Naive thymus-derived CD8-positive, alpha-beta T cell (primary cell): ENCODE data around the gene MDC1. TPM values are rescaled to one million over a fixed set of nuclear protein-coding genes. Genes with fewer than 3 reads are reported as not detected.
"Not testable (repeated sequence)": the region's sequence is repeated elsewhere in the genome, so short reads cannot be mapped to it uniquely, and the experiment has no call there.

ENCODE experiments used
- ATAC-seq, 2 donors: fragments of 150-1000 bp; cut with Tn5 transposase in 1 of 2; sonication (Bioruptor Pico), chemical (Tn5 transposase) in 1 of 2; 1 replicate in 1 of 2; 2 replicates in 1 of 2; pipeline ENCODE4 v1.10.0; 2021; ENCODE audit warnings: mild to moderate bottlenecking in 2 of 2, moderate library complexity in 2 of 2
- POLR2A ChIA-PET: fragments of 350-600 bp; sonication (Branson Sonifier 250); formaldehyde crosslinking; loops from one replicate; lab custom pipeline; 2021; ENCODE audit warnings: antibody characterized with exemption; lab: Charles Lee
- DNase-seq, 10 donors: peaks; one replicate each; pipeline versions ENCODE4 v3.0.0 to v3.0.0-alpha.2; 2020 to 2022
- H3K27ac Mint-ChIP-seq, 10 donors: one replicate each; pipeline ENCODE4 v1.8.0; 2020 to 2022; ENCODE audit warnings: mild to moderate bottlenecking in 10 of 10, mixed read lengths in 10 of 10, moderate library complexity in 4 of 10, inconsistent platforms in 1 of 10
- H3K27me3 Mint-ChIP-seq, 5 donors: one replicate each; pipeline ENCODE4 v1.8.0; 2021 to 2022; ENCODE audit warnings: mixed read lengths in 5 of 5
- H3K36me3 Mint-ChIP-seq, 3 donors: one replicate each; pipeline ENCODE4 v1.8.0; 2020 to 2022; ENCODE audit warnings: mixed read lengths in 3 of 3, mild to moderate bottlenecking in 2 of 3, inconsistent platforms in 1 of 3
- H3K4me1 Mint-ChIP-seq, 4 donors: one replicate each; pipeline ENCODE4 v1.8.0; 2021 to 2022; ENCODE audit warnings: mixed read lengths in 4 of 4
- H3K4me3 Mint-ChIP-seq, 10 donors: one replicate each; pipeline ENCODE4 v1.8.0; 2020 to 2022; ENCODE audit warnings: mild to moderate bottlenecking in 10 of 10, mixed read lengths in 10 of 10, moderate library complexity in 6 of 10, inconsistent platforms in 1 of 10
- H3K9me3 Mint-ChIP-seq, 9 donors: one replicate each; pipeline ENCODE4 v1.8.0; 2020 to 2022; ENCODE audit warnings: mixed read lengths in 9 of 9, mild to moderate bottlenecking in 3 of 9, inconsistent platforms in 1 of 9, moderate library complexity in 1 of 9
- polyA plus RNA-seq, 3 donors: library from polyadenylated mRNA; unstranded; fragments of 300-500 nt; fragmentation: Illumina TruSeq; gene quantifications; one replicate each; pipeline ENCODE4 v1.2.3, GENCODE V29; 2021
- total RNA-seq, 8 experiments: library from RNA in 2 of 8; stranded (reverse) in 2 of 8; gene quantifications; one replicate each; pipeline ENCODE4 v1.2.3 and lab custom pipeline; 2021 to 2026

MDC1 gene
- total and polyA plus RNA-seq, 5 experiments from 2014 or later = 1.3 to 54.9 (median 6.3) TPM

DNA sequence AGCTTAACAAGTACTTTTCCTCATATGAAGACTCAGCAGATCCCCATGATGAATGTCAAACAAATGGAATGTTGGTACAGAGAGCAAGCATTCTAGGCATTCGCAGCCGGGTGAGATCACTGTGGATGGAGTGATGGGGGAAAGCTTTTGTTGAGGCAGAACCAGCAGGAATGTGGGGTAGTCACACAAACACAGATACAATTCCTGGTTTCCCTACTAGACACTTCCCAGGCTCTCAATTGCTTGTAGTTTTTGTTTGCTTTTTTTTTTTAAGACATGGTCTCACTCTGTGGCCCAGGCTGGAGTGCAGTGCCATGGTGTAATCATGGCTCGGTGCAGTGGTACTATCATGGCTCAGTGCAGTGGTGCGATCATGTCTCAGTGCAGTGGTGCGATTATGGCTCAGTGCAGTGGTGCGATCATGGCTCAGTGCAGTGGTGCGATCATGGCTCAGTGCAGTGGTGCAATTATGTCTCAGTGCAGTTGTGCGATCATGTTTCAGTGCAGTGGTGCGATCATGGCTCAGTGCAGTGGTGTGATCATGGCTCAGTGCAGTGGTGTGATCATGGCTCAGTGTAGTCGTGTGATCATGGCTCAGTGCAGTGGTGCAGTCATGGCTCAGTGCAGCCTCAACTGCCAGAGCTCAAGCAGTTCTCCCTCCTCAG lies 42.6 kb upstream of the MDC1 start:
- DNase-seq (no peak), ATAC-seq (no peak)
- Mint-ChIP-seq H3K4me3 (no peak overlapping the region), H3K36me3 (no peaks in the 10 kb centered on the region), H3K27me3 (no peaks in the 10 kb centered on the region), H3K9me3 (peaks cover 0 to 3% (median 0%) of the 10 kb centered on the region in 9 donors), H3K4me1 (peaks cover 17 to 26% (median 21%) of the 10 kb centered on the region in 4 donors), H3K27ac (peak overlapping the region in 1 of 10 donors; percentile 80)
- POLR2A ChIA-PET = interaction anchor here (0.6 to 1.1 kb wide), 3 partner anchors 32 to 243 kb away, joined by 3 to 6 read pairs (median 3); no protein-coding TSS in a partner anchor

DNA sequence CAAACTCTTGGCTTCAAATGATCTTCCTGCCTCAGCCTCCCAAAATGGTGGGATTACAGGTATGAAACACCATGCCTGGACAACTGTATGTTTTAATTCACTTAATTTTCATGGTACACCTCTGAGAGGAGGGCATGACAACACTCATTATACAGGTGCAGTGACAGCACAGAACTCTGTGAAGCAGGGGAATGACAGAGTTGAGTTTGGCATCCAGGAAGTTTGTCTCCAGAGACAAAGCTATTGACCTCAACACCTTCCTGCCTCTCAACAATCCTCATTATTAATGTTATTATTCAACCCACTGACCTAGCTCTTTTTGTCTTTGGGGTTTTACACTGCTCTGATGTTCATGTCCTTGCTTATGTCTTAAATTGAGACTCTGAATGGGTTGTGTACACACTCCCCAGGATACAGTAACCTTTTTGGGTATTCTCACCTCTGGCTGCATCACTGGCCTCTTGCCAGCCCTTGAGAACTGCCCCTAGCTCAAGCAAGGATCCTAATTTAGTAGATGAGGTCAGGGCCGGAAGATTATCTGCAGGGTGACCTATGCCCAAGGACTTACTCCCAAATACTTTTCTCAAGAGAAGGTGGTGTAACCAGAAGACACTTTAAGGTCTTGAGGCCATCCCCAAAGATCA lies 40.3 kb upstream of the MDC1 start:
- Mint-ChIP-seq H3K36me3 (no peaks in the 10 kb centered on the region), H3K4me3 (no peak overlapping the region), H3K4me1 (peaks cover 3 to 11% (median 6%) of the 10 kb centered on the region in 4 donors), H3K27me3 (no peaks in the 10 kb centered on the region), H3K9me3 (peaks cover 0 to 3% (median 0%) of the 10 kb centered on the region in 9 donors), H3K27ac (no peak overlapping the region)
- POLR2A ChIA-PET = interaction anchor here (0.7 kb wide), 1 partner anchor 19 kb away, joined by 4 read pairs; no protein-coding TSS in a partner anchor
- DNase-seq (no peak), ATAC-seq (no peak)

DNA sequence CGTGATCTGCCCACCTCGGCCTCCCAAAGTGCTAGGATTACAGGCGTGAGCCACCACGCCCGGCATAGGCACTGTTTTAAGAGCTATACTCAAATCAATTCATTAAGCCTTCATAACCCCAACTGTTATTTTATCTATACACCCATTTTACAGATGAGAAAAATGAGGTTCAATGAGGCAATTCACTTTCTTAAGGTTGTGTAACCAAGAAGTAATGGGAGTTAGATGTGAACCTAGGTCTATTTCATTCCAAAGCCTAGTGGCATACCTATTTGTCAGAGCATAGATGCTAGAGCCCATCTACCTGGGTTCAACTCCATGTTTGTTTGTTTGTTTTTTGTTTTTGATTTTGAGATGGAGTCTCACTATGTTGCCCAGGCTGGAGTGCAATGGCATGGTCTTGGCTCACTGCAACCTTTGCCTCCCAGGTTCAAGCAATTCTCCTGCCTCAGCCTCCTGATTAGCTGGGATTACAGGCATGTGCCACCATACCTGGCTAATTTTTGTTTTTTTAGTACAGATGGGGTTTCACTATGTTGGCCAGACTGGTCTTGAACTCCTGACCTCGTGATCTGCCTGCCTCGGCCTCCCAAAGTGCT lies 39.4 kb upstream of the MDC1 start:
- H3K4me3 Mint-ChIP-seq, DNase-seq, H3K27me3 Mint-ChIP-seq, H3K36me3 Mint-ChIP-seq, H3K4me1 Mint-ChIP-seq, H3K27ac Mint-ChIP-seq, ATAC-seq, H3K9me3 Mint-ChIP-seq: not testable (repeated sequence)
- POLR2A ChIA-PET = interaction anchor here (0.7 kb wide), 1 partner anchor 18 kb away, joined by 4 read pairs; no protein-coding TSS in a partner anchor

DNA sequence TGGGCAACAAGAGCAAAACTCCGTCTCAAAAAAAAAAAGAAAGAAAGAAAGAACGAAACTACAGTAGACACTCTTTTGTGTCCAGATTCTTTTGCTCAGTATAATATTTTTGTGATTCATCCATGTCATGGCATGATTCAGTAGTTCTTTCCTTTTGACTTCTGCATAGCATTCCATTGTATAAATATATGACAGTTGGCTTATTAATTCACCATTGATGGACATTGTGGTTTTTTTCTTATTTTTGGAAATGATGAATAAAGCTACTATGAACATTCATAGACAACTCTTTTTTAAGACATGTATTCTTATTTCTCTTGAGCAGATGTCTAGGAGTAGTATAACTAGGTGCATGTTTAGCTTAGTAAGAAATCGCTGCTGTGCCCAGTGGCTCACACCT lies 37.5 kb upstream of the MDC1 start:
- POLR2A ChIA-PET = interaction anchor here (0.5 kb wide), 1 partner anchor 298 kb away, joined by 3 read pairs; no protein-coding TSS in a partner anchor

DNA sequence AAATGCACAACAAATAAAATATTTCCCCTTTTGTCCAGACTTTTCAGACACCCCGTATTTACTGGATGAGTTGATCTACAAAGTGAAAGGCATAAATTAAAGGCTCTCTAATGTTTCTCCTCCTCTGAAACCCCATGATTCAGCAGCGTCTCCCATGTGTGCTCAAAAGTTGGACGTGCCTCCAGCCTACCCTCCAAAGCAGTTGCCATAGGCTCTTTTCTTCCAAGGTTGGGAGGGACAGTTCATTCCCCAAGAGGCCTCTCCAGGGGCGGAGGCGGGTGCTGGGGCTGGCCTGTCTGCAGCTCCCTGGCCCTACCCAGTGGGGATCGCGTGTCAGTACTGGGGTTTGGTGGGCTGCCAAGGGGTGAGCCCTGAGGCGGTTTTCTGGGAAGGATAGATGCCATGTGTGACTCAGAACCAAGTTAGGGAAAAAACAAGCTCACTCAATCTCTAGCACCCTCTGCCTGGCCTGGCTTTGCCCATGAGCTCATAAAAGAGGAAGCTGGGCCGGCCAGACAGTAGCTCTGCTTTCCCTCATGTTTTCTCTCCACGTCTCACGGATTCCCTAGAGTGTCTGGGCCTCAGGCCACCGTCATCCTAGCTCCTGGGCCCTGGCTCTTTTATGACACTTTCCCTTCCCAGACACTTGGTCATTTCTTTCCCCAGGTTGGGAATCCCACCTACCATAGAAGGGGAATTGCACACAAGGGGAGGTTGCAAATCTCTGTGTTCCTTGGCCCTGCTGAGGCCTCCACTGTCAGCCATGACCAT lies 35.3 kb upstream of the MDC1 start:
- Mint-ChIP-seq H3K9me3 (no peaks in the 10 kb centered on the region), H3K4me1 (peaks cover 9 to 13% (median 10%) of the 10 kb centered on the region in 4 donors), H3K4me3 (no peak overlapping the region), H3K36me3 (no peaks in the 10 kb centered on the region), H3K27ac (no peak overlapping the region), H3K27me3 (no peaks in the 10 kb centered on the region)
- POLR2A ChIA-PET = interaction anchor here (1.1 kb wide), 1 partner anchor 15 kb away, joined by 3 read pairs; no protein-coding TSS in a partner anchor
- ATAC-seq (no peak), DNase-seq (no peak)

More for the DNA sequence above, 37.5 kb upstream of the MDC1 start:
- Mint-ChIP-seq H3K4me3 (no peak overlapping the region), H3K4me1 (peaks cover 3 to 8% (median 8%) of the 10 kb centered on the region in 4 donors), H3K27ac (no peak overlapping the region), H3K36me3 (no peaks in the 10 kb centered on the region), H3K9me3 (no peaks in the 10 kb centered on the region), H3K27me3 (no peaks in the 10 kb centered on the region)
- ATAC-seq (no peak), DNase-seq (no peak)

DNA sequence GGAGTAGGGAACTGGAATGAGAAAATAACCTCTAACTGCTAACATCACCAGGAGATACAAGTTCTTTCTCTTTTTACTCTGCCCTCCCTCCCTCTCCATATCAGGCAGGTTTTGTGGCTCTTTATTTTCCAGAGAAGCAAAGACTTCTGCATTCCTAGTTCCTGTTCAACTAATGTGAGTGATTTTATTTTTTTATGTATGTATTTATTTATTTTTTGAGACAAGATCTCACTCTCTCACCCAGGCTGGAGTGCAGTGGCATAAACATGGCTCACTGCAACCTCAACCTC lies 33.2 kb upstream of the MDC1 start:
- POLR2A ChIA-PET = no interaction called here
- Mint-ChIP-seq H3K27me3 (no peaks in the 10 kb centered on the region), H3K36me3 (no peaks in the 10 kb centered on the region), H3K27ac (no peak overlapping the region), H3K4me3 (no peak overlapping the region), H3K9me3 (no peaks in the 10 kb centered on the region), H3K4me1 (peaks cover 10 to 13% (median 11%) of the 10 kb centered on the region in 4 donors)
- DNase-seq (no peak), ATAC-seq (no peak)

DNA sequence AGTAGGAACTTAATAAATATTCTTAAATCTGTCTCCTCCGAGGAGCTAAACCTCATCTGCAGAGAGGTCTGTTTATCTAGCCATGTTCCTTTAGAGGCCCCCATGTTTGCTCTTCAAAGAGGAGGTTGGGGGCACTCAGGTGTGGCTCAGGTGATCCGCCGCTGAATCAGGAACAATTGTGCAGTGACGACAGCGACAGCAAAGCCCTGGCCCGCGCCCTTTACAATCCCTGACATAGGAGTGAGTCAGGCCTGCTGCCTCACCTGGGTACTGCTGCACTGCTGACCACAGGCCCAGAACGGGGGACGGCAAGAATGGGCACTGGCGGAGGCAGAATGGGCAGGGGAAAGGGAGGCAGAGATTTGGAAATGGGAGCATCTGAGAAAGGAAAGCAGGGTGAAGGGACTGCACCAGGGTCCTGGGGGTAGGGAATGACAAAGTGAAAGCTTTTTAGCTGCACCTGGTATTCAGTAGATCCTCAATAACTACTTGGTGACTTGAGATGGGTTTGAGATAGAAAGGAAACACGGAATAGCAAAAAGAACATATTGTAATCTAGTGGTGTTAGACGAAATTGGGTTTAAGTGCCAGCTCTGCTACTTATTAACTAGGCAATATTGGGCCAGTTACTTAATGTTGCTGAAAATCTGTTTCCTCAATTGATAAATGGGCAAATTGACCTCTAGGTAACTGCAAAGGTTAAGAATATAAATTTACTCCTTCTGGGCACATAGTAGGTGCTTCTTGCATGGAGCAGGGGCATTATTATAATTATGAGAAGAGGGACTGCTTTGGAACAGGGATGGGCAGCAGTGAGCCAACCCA lies 32.7 kb upstream of the MDC1 start:
- Mint-ChIP-seq H3K4me1 (peaks cover 14 to 18% (median 15%) of the 10 kb centered on the region in 4 donors), H3K27ac (peak overlapping the region in 3 of 10 donors; percentile 48 to 71 (median 51)), H3K36me3 (no peaks in the 10 kb centered on the region), H3K9me3 (no peaks in the 10 kb centered on the region), H3K27me3 (no peaks in the 10 kb centered on the region), H3K4me3 (no peak overlapping the region)
- POLR2A ChIA-PET = no interaction called here
- DNase-seq (no peak), ATAC-seq (no peak)

DNA sequence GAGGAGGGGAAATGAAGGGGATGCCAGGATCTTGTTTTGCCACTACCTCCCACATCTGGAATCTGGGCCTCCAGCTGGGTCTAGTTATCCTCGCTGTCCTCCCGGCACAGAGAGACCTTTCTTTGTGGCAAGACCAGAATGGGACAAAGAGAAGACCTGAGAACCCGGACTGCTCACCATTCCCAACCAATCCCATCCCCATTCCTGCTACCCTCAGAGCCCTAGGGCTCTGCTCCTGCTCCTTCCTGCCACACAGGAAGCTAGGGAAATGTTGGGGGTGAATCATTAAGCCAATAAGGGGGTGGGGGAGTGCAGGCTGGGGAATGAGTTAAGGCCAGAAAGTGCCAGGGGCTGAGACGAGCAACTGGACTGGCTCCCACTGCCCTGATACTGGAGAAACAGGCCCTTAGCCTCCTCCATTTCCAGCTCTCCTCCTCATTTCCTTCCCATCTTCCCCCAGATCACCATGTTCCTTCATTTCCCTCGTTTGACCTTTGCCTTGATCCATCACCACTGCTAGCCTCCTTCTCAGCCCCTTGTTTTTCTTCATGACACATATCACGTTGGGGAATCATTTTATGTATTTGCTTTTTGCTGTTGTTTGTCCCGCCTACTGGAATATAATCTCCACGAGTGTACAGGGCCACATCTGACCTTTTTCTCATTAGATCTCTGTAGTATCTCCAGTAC lies 31.9 kb upstream of the MDC1 start:
- Mint-ChIP-seq H3K27ac (peak overlapping the region in 3 of 10 donors; percentile 19 to 71 (median 45)), H3K27me3 (no peaks in the 10 kb centered on the region), H3K9me3 (no peaks in the 10 kb centered on the region), H3K4me1 (peaks cover 17 to 24% (median 20%) of the 10 kb centered on the region in 4 donors), H3K36me3 (no peaks in the 10 kb centered on the region), H3K4me3 (no peak overlapping the region)
- POLR2A ChIA-PET = no interaction called here
- ATAC-seq (no peak), DNase-seq (no peak)

DNA sequence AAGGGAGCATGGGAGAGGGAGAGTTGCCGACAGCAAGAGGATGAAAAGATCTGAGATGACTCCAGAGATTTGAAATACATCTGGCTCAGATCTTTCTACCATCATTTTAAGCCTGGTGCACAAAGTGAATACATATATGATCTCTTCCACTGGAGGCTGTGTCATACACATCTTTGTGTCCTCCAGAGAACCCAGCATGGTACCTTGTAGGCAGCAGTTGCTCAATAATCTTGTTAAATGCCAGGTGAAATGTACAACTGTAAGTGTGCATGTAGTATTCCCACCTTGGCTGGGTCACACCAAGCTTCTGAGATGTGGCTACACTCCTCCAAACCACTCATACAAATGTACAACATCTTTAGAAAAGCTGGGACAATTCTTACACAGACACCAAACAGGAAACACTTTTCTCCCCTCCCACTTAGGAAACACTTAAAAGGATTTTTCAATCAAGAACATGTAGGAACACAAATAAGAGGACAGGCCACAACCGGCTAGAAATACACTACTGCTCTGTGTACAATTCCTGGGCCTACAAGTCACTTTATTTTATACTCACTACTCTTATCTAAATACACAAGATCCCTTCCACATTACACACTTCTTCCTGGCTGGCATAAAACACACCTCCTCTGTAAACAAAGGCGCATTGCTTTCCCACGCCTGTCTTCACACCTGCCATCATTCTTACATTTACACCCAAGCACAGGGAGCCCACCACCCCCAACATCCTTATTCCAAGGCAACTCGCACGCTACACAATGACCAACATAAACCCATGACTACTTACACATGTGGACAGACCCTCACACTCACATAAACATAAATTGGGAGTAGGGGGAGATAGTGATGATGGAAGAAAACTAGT lies 31.1 kb upstream of the MDC1 start:
- ATAC-seq (no peak), DNase-seq (no peak)
- Mint-ChIP-seq H3K36me3 (no peaks in the 10 kb centered on the region), H3K4me1 (peaks cover 24 to 33% (median 27%) of the 10 kb centered on the region in 4 donors), H3K4me3 (no peak overlapping the region), H3K27ac (peak overlapping the region in 3 of 10 donors; percentile 19 to 52 (median 34)), H3K27me3 (no peaks in the 10 kb centered on the region), H3K9me3 (no peaks in the 10 kb centered on the region)
- POLR2A ChIA-PET = interaction anchor here (2.1 kb wide), 1 partner anchor 11 kb away, joined by 9 read pairs; no protein-coding TSS in a partner anchor

DNA sequence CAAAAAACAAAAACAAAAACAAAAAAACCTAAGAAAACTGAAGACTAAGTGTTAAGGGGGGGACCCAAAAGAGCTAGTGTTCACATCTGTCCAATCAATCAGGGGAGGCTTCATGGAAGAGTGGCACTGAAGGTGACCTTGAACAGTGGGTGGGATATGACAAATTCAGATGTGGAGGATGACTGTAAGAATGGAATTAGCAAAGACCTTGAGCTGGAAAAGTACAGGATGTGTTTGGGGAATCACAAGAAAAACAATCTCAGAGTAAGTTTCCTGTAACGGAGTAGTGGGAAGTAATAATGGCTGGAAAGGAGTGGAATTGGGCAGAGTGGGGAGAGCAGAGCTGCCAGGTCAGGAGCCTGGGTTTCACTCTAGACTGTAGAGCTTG lies 30.2 kb upstream of the MDC1 start:
- Mint-ChIP-seq H3K27ac (no peak overlapping the region), H3K4me3 (no peak overlapping the region), H3K4me1 (peaks cover 24 to 38% (median 28%) of the 10 kb centered on the region in 4 donors)

More for the DNA sequence above, 30.2 kb upstream of the MDC1 start:
- no peak for DNase-seq
- POLR2A ChIA-PET = interaction anchor here (1.1 to 2.1 kb wide), 2 partner anchors 11 to 29 kb away, joined by 3 to 9 read pairs; no protein-coding TSS in a partner anchor
- no peak for ATAC-seq
- no peaks in the 10 kb centered on the region for H3K9me3 Mint-ChIP-seq
- H3K27me3 Mint-ChIP-seq = no peaks in the 10 kb centered on the region
- no peaks in the 10 kb centered on the region for H3K36me3 Mint-ChIP-seq
